Measurements from ENCODE around the gene NEK4.

GRCh38 chr3:52801839-52802238 is 31.1 kb upstream of the NEK4 start:
- TF ChIP-seq CTCF (IDR thresholded peaks at IDR 0.05; ENCODE audit: insufficient read depth, low read length) (no peak), POLR2AphosphoS5 (IDR thresholded peaks at IDR 0.05; ENCODE audit: low read depth) (no peak), GABPA (IDR thresholded peaks at IDR 0.05; ENCODE audit: low read depth) (no peak), SPI1 (IDR thresholded peaks at IDR 0.05; ENCODE audit: borderline replicate concordance, low read depth) (no peak)

All from HL-60 (cell line).